RWPE2 (cell line): Measurements from ENCODE around the gene TRIM61.
A peak's percentile ranks its signal among the peaks of the same experiment; 100 is the strongest.

Experiments used
- ATAC-seq: fragments of 200-7000 bp; cut with Tn5 transposase; 3 replicates; pipeline ENCODE4 v1.9.1; 2021; ENCODE audit warnings: low read depth
- DNase-seq: peaks from one replicate; pipeline ENCODE4 v3.0.0-alpha.2; 2020; ENCODE audit warnings: low spot score
- H3K27ac ChIP-seq: fragments of 450-650 bp; 2 replicates; pipeline ENCODE4 v1.5.1; 2017; ENCODE audit warnings: mild to moderate bottlenecking; ENCODE audit not compliant: poor library complexity, severe bottlenecking
- H3K27me3 ChIP-seq: fragments of 250-450 bp; sonication (Bioruptor Pico); 2 replicates; pipeline ENCODE4 v1.5.1; 2021; ENCODE audit warnings: mild to moderate bottlenecking, moderate library complexity; ENCODE audit not compliant: insufficient read depth, poor library complexity, severe bottlenecking
- H3K36me3 ChIP-seq: fragments of 250-450 bp; sonication (Bioruptor Pico); 2 replicates; pipeline ENCODE4 v1.5.1; 2020; ENCODE audit warnings: low read depth, mild to moderate bottlenecking, moderate library complexity
- H3K4me1 ChIP-seq: fragments of 250-450 bp; sonication (Bioruptor Pico); 2 replicates; pipeline ENCODE4 v1.5.1; 2021; ENCODE audit warnings: mild to moderate bottlenecking, moderate library complexity; ENCODE audit not compliant: insufficient read depth, poor library complexity, severe bottlenecking
- H3K4me3 ChIP-seq: fragments of 250-450 bp; sonication (Bioruptor Pico); 2 replicates; pipeline ENCODE4 v1.5.1; 2021; ENCODE audit warnings: mild to moderate bottlenecking, moderate library complexity; ENCODE audit not compliant: severe bottlenecking
- H3K9me3 ChIP-seq: fragments of 250-450 bp; sonication (Bioruptor Pico); 2 replicates; pipeline ENCODE4 v1.5.1; 2021; ENCODE audit warnings: mild to moderate bottlenecking, moderate library complexity; ENCODE audit not compliant: severe bottlenecking
- CTCF ChIP-seq: fragments of 450-650 bp; IDR thresholded peaks from one replicate; pipeline ENCODE4 v1.5.1; 2017; ENCODE audit warnings: mild to moderate bottlenecking, moderate library complexity; ENCODE audit not compliant: poor library complexity, severe bottlenecking

TRIM61 gene

DNA sequence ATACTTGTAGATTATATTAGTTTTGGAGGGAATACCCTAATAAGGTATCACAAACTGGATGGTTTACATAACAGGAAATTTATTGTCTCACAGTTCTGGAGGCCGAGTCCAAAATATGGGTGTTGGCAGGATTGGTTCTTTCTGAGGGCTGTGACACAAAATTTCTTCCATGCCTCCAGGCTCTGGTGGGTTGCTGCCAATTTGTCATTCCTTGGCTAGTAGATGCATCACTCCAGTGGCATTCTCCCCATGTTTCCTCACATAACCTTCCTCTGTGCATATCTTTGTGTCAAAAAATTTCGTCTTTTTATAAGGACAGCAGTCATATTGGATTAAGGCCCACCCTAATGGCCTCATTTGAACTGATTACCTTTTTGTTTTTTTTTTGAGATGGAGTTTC lies 51.2 kb downstream of the TRIM61 start:
- Histone ChIP-seq H3K36me3 (no peaks in the 10 kb centered on the region), H3K27me3 (no peaks in the 10 kb centered on the region), H3K27ac (no peak overlapping the region), H3K9me3 (no peaks in the 10 kb centered on the region), H3K4me3 (no peak overlapping the region), H3K4me1 (peaks cover 5% of the 10 kb centered on the region)
- DNase-seq (no peak), ATAC-seq (peak; percentile 78)
- TF ChIP-seq CTCF: no peak

- Histone ChIP-seq H3K36me3 (no peaks in the 10 kb centered on the region), H3K4me1 (peaks cover 5% of the 10 kb centered on the region), H3K9me3 (no peaks in the 10 kb centered on the region), H3K4me3 (no peak overlapping the region), H3K27ac (no peak overlapping the region), H3K27me3 (no peaks in the 10 kb centered on the region)
- ATAC-seq (no peak), DNase-seq (no peak)
- TF ChIP-seq CTCF: no peak
Observed at GRCh38 chr4:164924670-164925238, 52.7 kb downstream of the TRIM61 start.

GRCh38 chr4:164918956-164919355 lies 58.5 kb downstream of the TRIM61 start:
- Histone ChIP-seq H3K4me1 (no peaks in the 10 kb centered on the region), H3K4me3 (no peak overlapping the region), H3K9me3 (no peaks in the 10 kb centered on the region), H3K27me3 (no peaks in the 10 kb centered on the region), H3K27ac (no peak overlapping the region), H3K36me3 (no peaks in the 10 kb centered on the region)
- no peak for DNase-seq
- ATAC-seq: no peak
- TF ChIP-seq CTCF: no peak
